ENCODE data around the gene GALNT7.
"Not testable (repeated sequence)": the region's sequence is repeated elsewhere in the genome, so short reads cannot be mapped to it uniquely, and the experiment has no call there.

GALNT7 gene

GRCh38 chr4:173168396-173169177 is at the start of gene GALNT7:
GALNT7 (plus strand) TSS chr4:173168811; CDS start chr4:173168836, 25 bp downstream.
- no peak for DNase-seq (ENCODE audit: extremely low read depth, low read depth)
- TF ChIP-seq CTCF (IDR thresholded peaks at IDR 0.05; ENCODE audit: low read depth, low read length): no peak

GRCh38 chr4:173118819-173119218 is 49.8 kb upstream of the GALNT7 start:
- DNase-seq (ENCODE audit: extremely low read depth, low read depth): not testable (repeated sequence)

- DNase-seq (ENCODE audit: extremely low read depth, low read depth): no peak
- no peak for TF ChIP-seq CTCF (IDR thresholded peaks at IDR 0.05; ENCODE audit: low read depth, low read length)
Measured at GRCh38 chr4:173119818-173120217, 48.8 kb upstream of the GALNT7 start.

- no peak for DNase-seq (ENCODE audit: extremely low read depth, low read depth)
- TF ChIP-seq CTCF (IDR thresholded peaks at IDR 0.05; ENCODE audit: low read depth, low read length): no peak
Measured at GRCh38 chr4:173121076-173121561, 47.5 kb upstream of the GALNT7 start.

GRCh38 chr4:173124209-173124865 is 44.3 kb upstream of the GALNT7 start:
- no peak for TF ChIP-seq CTCF (IDR thresholded peaks at IDR 0.05; ENCODE audit: low read depth, low read length)
- DNase-seq (ENCODE audit: extremely low read depth, low read depth): no peak

GRCh38 chr4:173125216-173125812 is 43.3 kb upstream of the GALNT7 start:
- DNase-seq (ENCODE audit: extremely low read depth, low read depth): no peak
- TF ChIP-seq CTCF (IDR thresholded peaks at IDR 0.05; ENCODE audit: low read depth, low read length): no peak

- no peak for TF ChIP-seq CTCF (IDR thresholded peaks at IDR 0.05; ENCODE audit: low read depth, low read length)
- DNase-seq (ENCODE audit: extremely low read depth, low read depth): no peak
Measured at GRCh38 chr4:173128199-173128890, 40.3 kb upstream of the GALNT7 start.
